CD4-positive, alpha-beta T cell (primary cell): ENCODE results near the gene TECPR1. TPM values are rescaled to one million over a fixed set of nuclear protein-coding genes. Genes with fewer than 3 reads are reported as not detected.

Source experiments
- ATAC-seq: fragments of 200-7000 bp; cut with Tn5 transposase; one replicate; pipeline ENCODE4 v1.10.0; 2022; ENCODE audit warnings: mild to moderate bottlenecking; ENCODE audit not compliant: poor library complexity
- CTCF ChIA-PET: fragments of 350-600 bp; sonication (Branson Sonifier 250); formaldehyde crosslinking; loops from one replicate; lab custom pipeline; 2021; ENCODE audit warnings: antibody characterized with exemption, inconsistent platforms; lab: Charles Lee
- POLR2A ChIA-PET: fragments of 350-600 bp; sonication (Branson Sonifier 250); formaldehyde crosslinking; loops from one replicate; lab custom pipeline; 2021; ENCODE audit warnings: antibody characterized with exemption, inconsistent platforms; lab: Charles Lee
- DNase-seq, 14 experiments: peaks; one replicate each; pipeline ENCODE4 v3.0.0-alpha.2; 2013 to 2020; ENCODE audit warnings: mixed read lengths in 2 of 14
- H3K27ac ChIP-seq, 2 donors: one replicate each; pipeline versions ENCODE4 v1.5.1 to v1.7.0; 2013; ENCODE audit warnings: low read length in 2 of 2, low read depth in 1 of 2, mild to moderate bottlenecking in 1 of 2
- H3K27me3 ChIP-seq, 2 experiments: 1 replicate in 1 of 2; 2 replicates in 1 of 2; pipeline versions ENCODE4 v1.6.1 to v1.7.0; 2013; ENCODE audit warnings: low read length in 2 of 2, control low read depth in 1 of 2, mild to moderate bottlenecking in 1 of 2, moderate library complexity in 1 of 2; ENCODE audit not compliant: insufficient read depth in 2 of 2, control insufficient read depth in 1 of 2
- H3K36me3 ChIP-seq: one replicate; pipeline ENCODE4 v1.6.1; 2013; ENCODE audit warnings: low read length, control low read depth; ENCODE audit not compliant: insufficient read depth
- H3K4me1 ChIP-seq: one replicate; pipeline ENCODE4 v1.6.1; 2013; ENCODE audit warnings: low read length, control low read depth; ENCODE audit not compliant: insufficient read depth
- H3K4me3 ChIP-seq: one replicate; pipeline ENCODE4 v1.5.1; 2013; ENCODE audit warnings: mild to moderate bottlenecking, low read length, moderate library complexity
- H3K9me3 ChIP-seq, 2 experiments: 1 replicate in 1 of 2; 2 replicates in 1 of 2; pipeline versions ENCODE4 v1.6.1 to v1.7.0; 2013; ENCODE audit warnings: low read length in 2 of 2, mild to moderate bottlenecking in 2 of 2, control low read depth in 1 of 2, moderate library complexity in 1 of 2; ENCODE audit not compliant: control insufficient read depth in 1 of 2, insufficient read depth in 1 of 2
- H3K27ac Mint-ChIP-seq: one replicate; pipeline ENCODE4 v1.8.0; 2020; ENCODE audit warnings: mixed read lengths
- H3K27me3 Mint-ChIP-seq: one replicate; pipeline ENCODE4 v1.8.0; 2021; ENCODE audit warnings: mixed read lengths
- H3K36me3 Mint-ChIP-seq: one replicate; pipeline ENCODE4 v1.8.0; 2021; ENCODE audit warnings: low read depth, mixed read lengths
- H3K4me1 Mint-ChIP-seq: one replicate; pipeline ENCODE4 v1.8.0; 2021; ENCODE audit warnings: low read depth, mixed read lengths
- H3K4me3 Mint-ChIP-seq: one replicate; pipeline ENCODE4 v1.8.0; 2020; ENCODE audit warnings: mild to moderate bottlenecking, mixed read lengths
- H3K9me3 Mint-ChIP-seq: one replicate; pipeline ENCODE4 v1.8.0; 2020; ENCODE audit warnings: mixed read lengths
- intact Hi-C, 2 experiments: fragments of 100-400 bp; cut with DNase I in 1 of 2; cut with micrococcal nuclease in 1 of 2; formaldehyde crosslinking; loops; one replicate each; pipeline versions ENCODE4 v1.15.1 to v1.9.0; 2023 to 2025; cut with DNase I, micrococcal nuclease
- total RNA-seq, 174 experiments: library from RNA in 2 of 174; stranded (reverse) in 2 of 174; gene quantifications; one replicate each; pipeline ENCODE4 v1.2.3 and lab custom pipeline; 2021 to 2026
- TF ChIP-seq, protein P1 (sequence below): fragments of 200-600 bp; IDR thresholded peaks from one replicate; pipeline ENCODE4 v1.8.0; 2022; ENCODE audit warnings: antibody characterized with exemption, mild to moderate bottlenecking

TECPR1 gene
- total RNA-seq, 2 experiments from 2014 or later: 85.9 to 90.4 TPM

DNA sequence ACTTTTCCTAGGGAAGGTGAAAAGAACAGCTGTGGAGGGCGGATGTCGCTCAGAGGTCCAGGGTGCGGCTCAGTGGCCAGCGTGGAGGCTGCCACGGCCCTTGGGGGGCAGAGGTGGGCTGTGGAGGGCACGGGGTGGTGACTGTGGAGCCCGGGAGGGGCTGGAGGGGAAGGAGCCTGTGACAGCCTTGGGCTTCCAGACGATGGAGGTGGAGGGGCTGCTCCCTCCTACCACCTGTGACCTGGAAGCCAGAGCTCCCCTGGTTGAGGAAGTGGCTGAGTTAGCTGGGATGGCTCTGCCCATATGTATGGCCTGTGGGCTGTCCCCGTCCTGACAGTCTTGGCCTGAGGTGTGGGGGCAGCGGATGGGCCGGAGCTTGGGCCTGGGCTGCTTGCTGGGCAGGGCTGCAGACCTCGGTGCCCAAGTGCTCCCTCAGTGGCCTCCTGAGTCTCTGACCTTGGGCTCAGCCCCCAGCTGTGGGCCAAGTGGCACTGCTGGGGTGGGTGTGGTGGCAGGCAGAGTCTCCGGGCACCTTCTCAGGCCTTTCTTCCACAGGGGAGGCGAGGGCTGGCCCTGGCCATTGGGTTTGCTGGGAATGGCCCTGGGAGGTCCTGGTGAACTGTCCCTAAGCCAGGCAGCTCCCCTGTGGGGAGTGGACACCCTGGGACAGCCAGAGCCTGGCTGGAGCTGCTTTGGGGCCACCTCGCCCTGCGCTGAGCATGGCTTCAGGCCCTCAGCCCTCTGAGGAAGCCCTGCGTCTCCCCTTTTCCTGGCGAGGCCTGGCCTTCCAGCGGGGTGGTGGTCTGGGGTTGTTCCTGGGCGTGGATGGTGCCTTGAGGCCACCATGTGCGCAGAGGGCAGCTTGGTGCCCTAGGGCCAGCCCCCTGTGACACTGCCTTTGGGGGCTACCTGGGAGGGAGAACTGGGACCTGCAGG is 33.4 kb upstream of the TECPR1 start:
- intact Hi-C loops: loop anchor here in 1 of 2 experiments (10.0 kb wide), 3 partner anchors 421 to 1171 kb away; partner anchors contain the start of genes SDHAF3 and SMURF1
- Histone ChIP-seq H3K9me3 (no peaks in the 10 kb centered on the region), H3K36me3 (no peaks in the 10 kb centered on the region), H3K27me3 (no peaks in the 10 kb centered on the region), H3K27ac (no peak overlapping the region), H3K4me1 (peaks cover 63% of the 10 kb centered on the region), H3K4me3 (no peak overlapping the region)
- TF ChIP-seq, protein P1, sequence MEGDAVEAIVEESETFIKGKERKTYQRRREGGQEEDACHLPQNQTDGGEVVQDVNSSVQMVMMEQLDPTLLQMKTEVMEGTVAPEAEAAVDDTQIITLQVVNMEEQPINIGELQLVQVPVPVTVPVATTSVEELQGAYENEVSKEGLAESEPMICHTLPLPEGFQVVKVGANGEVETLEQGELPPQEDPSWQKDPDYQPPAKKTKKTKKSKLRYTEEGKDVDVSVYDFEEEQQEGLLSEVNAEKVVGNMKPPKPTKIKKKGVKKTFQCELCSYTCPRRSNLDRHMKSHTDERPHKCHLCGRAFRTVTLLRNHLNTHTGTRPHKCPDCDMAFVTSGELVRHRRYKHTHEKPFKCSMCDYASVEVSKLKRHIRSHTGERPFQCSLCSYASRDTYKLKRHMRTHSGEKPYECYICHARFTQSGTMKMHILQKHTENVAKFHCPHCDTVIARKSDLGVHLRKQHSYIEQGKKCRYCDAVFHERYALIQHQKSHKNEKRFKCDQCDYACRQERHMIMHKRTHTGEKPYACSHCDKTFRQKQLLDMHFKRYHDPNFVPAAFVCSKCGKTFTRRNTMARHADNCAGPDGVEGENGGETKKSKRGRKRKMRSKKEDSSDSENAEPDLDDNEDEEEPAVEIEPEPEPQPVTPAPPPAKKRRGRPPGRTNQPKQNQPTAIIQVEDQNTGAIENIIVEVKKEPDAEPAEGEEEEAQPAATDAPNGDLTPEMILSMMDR: no peak
- no peaks in the 10 kb centered on the region for H3K27me3 Mint-ChIP-seq
- ChIA-PET CTCF (no interaction called here), POLR2A (interaction anchor here (2.2 kb wide), 1 partner anchor 35 kb away, joined by 8 read pairs; no protein-coding TSS in a partner anchor)
- no peak for ATAC-seq
- H3K27ac Mint-ChIP-seq: peak overlapping the region; percentile 68
- peak overlapping the region; percentile 34 for H3K4me3 Mint-ChIP-seq
- H3K36me3 Mint-ChIP-seq: peaks cover 9% of the 10 kb centered on the region
- no peaks in the 10 kb centered on the region for H3K9me3 Mint-ChIP-seq
- peak in 1 of 14 experiments; percentile 25 for DNase-seq
- H3K4me1 Mint-ChIP-seq: peaks cover 42% of the 10 kb centered on the region

DNA sequence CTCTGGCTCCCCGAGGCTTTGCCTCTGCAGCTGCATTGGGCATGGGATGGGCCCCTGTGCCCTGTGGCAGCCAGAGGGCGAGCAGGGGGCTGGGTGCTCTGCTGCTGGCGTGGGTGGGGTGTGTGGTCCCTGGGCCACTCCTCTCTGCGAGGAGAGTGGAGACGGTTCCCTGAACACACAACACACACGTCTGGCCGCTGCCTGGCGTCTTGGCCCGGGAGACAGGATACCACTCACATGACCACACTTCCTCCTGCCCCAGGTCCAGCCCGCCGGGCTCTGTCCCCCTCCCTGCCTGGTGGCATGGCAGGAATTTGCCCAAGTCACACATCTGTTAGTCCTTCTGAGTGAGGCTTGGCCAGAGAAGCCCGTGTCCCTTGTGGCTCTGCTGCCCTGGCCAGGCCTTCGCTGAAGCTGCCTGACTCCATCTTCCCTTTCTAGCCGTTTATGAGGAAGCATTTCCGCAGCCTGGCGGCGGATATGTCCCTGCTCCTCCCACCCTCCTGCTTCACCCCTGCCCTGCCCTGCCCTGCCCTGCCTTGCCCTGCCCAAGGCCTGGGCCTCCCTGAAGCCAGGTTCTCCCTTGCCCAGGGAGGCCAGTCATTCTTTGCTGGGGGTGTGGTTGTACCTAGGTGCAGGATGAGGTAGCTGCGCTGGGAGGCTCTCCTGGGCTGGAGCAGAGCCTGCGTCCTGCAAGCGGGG is 32.5 kb upstream of the TECPR1 start:
- ATAC-seq: no peak
- Mint-ChIP-seq H3K9me3 (no peaks in the 10 kb centered on the region), H3K4me3 (peak overlapping the region; percentile 88), H3K36me3 (peaks cover 9% of the 10 kb centered on the region), H3K27me3 (no peaks in the 10 kb centered on the region), H3K27ac (peak overlapping the region; percentile 68), H3K4me1 (peaks cover 43% of the 10 kb centered on the region)
- TF ChIP-seq, protein P1: no peak
- H3K4me1 ChIP-seq: peaks cover 66% of the 10 kb centered on the region
- H3K27ac ChIP-seq: peak overlapping the region in 1 of 2 donors; percentile 31
- H3K36me3 ChIP-seq: no peaks in the 10 kb centered on the region
- intact Hi-C loops: loop anchor here in 1 of 2 experiments (5.0 to 10.0 kb wide), 6 partner anchors 72 to 1170 kb away; partner anchors contain the start of genes BAIAP2L1, BHLHA15, SDHAF3 and SMURF1
- peak overlapping the region; percentile 73 for H3K4me3 ChIP-seq
- CTCF ChIA-PET: no interaction called here
- peak in 2 of 14 experiments; percentile 50 to 60 for DNase-seq
- H3K27me3 ChIP-seq: no peaks in the 10 kb centered on the region
- POLR2A ChIA-PET: no interaction called here
- no peaks in the 10 kb centered on the region for H3K9me3 ChIP-seq

DNA sequence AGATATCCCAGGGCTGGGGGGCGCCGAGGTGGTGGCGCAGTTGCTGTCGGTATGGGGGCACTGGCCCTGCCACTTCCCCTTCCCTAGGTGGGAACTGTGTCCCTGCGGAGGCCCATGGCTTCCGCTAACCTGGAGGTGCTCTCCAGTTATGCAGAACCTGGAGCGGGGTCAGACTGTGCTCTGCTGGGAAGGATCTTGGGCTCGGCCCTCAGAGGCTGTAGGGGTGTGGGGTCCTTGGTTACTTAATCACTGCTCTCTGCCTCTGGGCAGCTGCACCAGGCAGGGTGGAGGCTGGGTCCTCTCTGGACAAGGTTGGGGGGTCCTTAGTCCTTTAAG is 31.8 kb upstream of the TECPR1 start:
- H3K27me3 ChIP-seq: no peaks in the 10 kb centered on the region
- H3K27ac ChIP-seq: peak overlapping the region in 1 of 2 donors; percentile 31
- ATAC-seq: no peak
- peaks cover 66% of the 10 kb centered on the region for H3K4me1 ChIP-seq
- Mint-ChIP-seq H3K9me3 (no peaks in the 10 kb centered on the region), H3K36me3 (peaks cover 9% of the 10 kb centered on the region), H3K4me1 (peaks cover 43% of the 10 kb centered on the region), H3K27ac (peak overlapping the region; percentile 83), H3K4me3 (peak overlapping the region; percentile 88), H3K27me3 (no peaks in the 10 kb centered on the region)
- TF ChIP-seq, protein P1: no peak
- H3K4me3 ChIP-seq: peak overlapping the region; percentile 73
- H3K9me3 ChIP-seq: no peaks in the 10 kb centered on the region
- H3K36me3 ChIP-seq: no peaks in the 10 kb centered on the region
- intact Hi-C loops: loop anchor here in 1 of 2 experiments (2.0 to 10.0 kb wide), 7 partner anchors 72 to 1169 kb away; partner anchors contain the start of genes BAIAP2L1, BHLHA15, LMTK2 and SDHAF3
- ChIA-PET POLR2A (no interaction called here), CTCF (no interaction called here)
- no peak for DNase-seq
